Loucy (cell line): ENCODE results near the gene SHC3.

Source experiments
- H2AFZ ChIP-seq: fragments of 200-600 bp; sonication (generic); 2 replicates; pipeline ENCODE4 v1.6.0; 2016; ENCODE audit warnings: antibody characterized with exemption, mild to moderate bottlenecking, low read length, moderate library complexity
- H3F3A ChIP-seq: fragments of 200-600 bp; 2 replicates; pipeline ENCODE4 v1.6.0; 2016; ENCODE audit warnings: antibody characterized with exemption, low read depth, mild to moderate bottlenecking
- H3K27me3 ChIP-seq: fragments of 200-600 bp; sonication (generic); 2 replicates; pipeline ENCODE4 v1.6.1; 2014; ENCODE audit warnings: low read length, mild to moderate bottlenecking; ENCODE audit not compliant: insufficient read depth, poor library complexity, severe bottlenecking
- H3K36me3 ChIP-seq: fragments of 200-600 bp; sonication (generic); 2 replicates; pipeline ENCODE4 v1.6.1; 2016; ENCODE audit warnings: low read length; ENCODE audit not compliant: insufficient read depth
- H3K4me1 ChIP-seq: fragments of 200-600 bp; sonication (generic); 2 replicates; pipeline ENCODE4 v1.5.1; 2014; ENCODE audit warnings: low read length, mild to moderate bottlenecking; ENCODE audit not compliant: insufficient read depth, poor library complexity, severe bottlenecking
- H3K4me2 ChIP-seq: fragments of 200-600 bp; sonication (generic); 2 replicates; pipeline ENCODE4 v1.6.0; 2014; ENCODE audit warnings: antibody characterized with exemption, low read length, low read depth, mild to moderate bottlenecking; ENCODE audit not compliant: poor library complexity, severe bottlenecking
- H3K4me3 ChIP-seq: fragments of 200-600 bp; sonication (generic); 2 replicates; pipeline ENCODE4 v1.5.1; 2014; ENCODE audit warnings: low read length, mild to moderate bottlenecking, mixed read lengths; ENCODE audit not compliant: poor library complexity, severe bottlenecking
- H3K79me2 ChIP-seq: fragments of 200-600 bp; sonication (generic); 2 replicates; pipeline ENCODE4 v1.6.1; 2014; ENCODE audit warnings: low read length; ENCODE audit not compliant: insufficient read depth
- H3K9ac ChIP-seq: fragments of 200-600 bp; sonication (generic); 2 replicates; pipeline ENCODE4 v1.6.0; 2014; ENCODE audit warnings: mild to moderate bottlenecking, low read depth, low read length, moderate library complexity; ENCODE audit not compliant: poor library complexity, severe bottlenecking
- H3K9me2 ChIP-seq: fragments of 200-600 bp; sonication (generic); replicated peaks from 2 replicates; pipeline ENCODE4 v1.6.1; 2016; ENCODE audit warnings: low read depth, low read length, mixed read lengths
- H3K9me3 ChIP-seq: fragments of 200-600 bp; sonication (generic); 2 replicates; pipeline ENCODE4 v1.6.1; 2014; ENCODE audit warnings: mild to moderate bottlenecking, antibody characterized with exemption, low read length, low read depth; ENCODE audit not compliant: insufficient read depth
- H4K20me1 ChIP-seq: fragments of 200-600 bp; sonication (generic); 2 replicates; pipeline ENCODE4 v1.6.0; 2014; ENCODE audit warnings: antibody characterized with exemption, low read length, mild to moderate bottlenecking; ENCODE audit not compliant: insufficient read depth, poor library complexity, severe bottlenecking
- CTCF ChIP-seq: fragments of 200-600 bp; sonication (generic); conservative IDR thresholded peaks from 2 replicates; pipeline ENCODE4 v1.5.1; 2014; ENCODE audit warnings: mild to moderate bottlenecking, antibody characterized with exemption, low read length
- EZH2phosphoT487 ChIP-seq: fragments of 200-600 bp; IDR thresholded peaks from 2 replicates; pipeline ENCODE4 v1.6.1; 2018; ENCODE audit warnings: antibody characterized with exemption, mild to moderate bottlenecking, moderate library complexity, borderline replicate concordance

SHC3 gene

GRCh38 chr9:89191004-89191403 is 12.4 kb upstream of the SHC3 start:
- no peaks in the 10 kb centered on the region for H3K27me3 ChIP-seq
- no peak overlapping the region for H3K9ac ChIP-seq
- H3K4me3 ChIP-seq = no peak overlapping the region
- no peak overlapping the region for H2AFZ ChIP-seq
- no peak overlapping the region for H3K4me2 ChIP-seq
- H3K9me2 ChIP-seq = no peaks in the 10 kb centered on the region
- TF ChIP-seq CTCF (no peak), EZH2phosphoT487 (no peak)
- H3K4me1 ChIP-seq = no peaks in the 10 kb centered on the region
- H3F3A ChIP-seq = no peaks in the 10 kb centered on the region
- no peaks in the 10 kb centered on the region for H3K79me2 ChIP-seq
- H4K20me1 ChIP-seq = no peaks in the 10 kb centered on the region
- no peaks in the 10 kb centered on the region for H3K9me3 ChIP-seq
- no peaks in the 10 kb centered on the region for H3K36me3 ChIP-seq

- no peaks in the 10 kb centered on the region for H3F3A ChIP-seq
- no peaks in the 10 kb centered on the region for H4K20me1 ChIP-seq
- H3K4me2 ChIP-seq = no peak overlapping the region
- H3K9me2 ChIP-seq = no peaks in the 10 kb centered on the region
- TF ChIP-seq EZH2phosphoT487 (no peak), CTCF (no peak)
- no peaks in the 10 kb centered on the region for H3K36me3 ChIP-seq
- no peak overlapping the region for H2AFZ ChIP-seq
- no peak overlapping the region for H3K4me3 ChIP-seq
- H3K79me2 ChIP-seq = no peaks in the 10 kb centered on the region
- no peaks in the 10 kb centered on the region for H3K4me1 ChIP-seq
- no peak overlapping the region for H3K9ac ChIP-seq
- H3K27me3 ChIP-seq = no peaks in the 10 kb centered on the region
- H3K9me3 ChIP-seq = no peaks in the 10 kb centered on the region
These were observed 10.6 kb upstream of the SHC3 start for GRCh38 chr9:89189215-89189614.

- H2AFZ ChIP-seq = no peak overlapping the region
- H3K4me3 ChIP-seq = no peak overlapping the region
- no peaks in the 10 kb centered on the region for H3K9me2 ChIP-seq
- H3K9me3 ChIP-seq = no peaks in the 10 kb centered on the region
- TF ChIP-seq CTCF (no peak), EZH2phosphoT487 (no peak)
- no peaks in the 10 kb centered on the region for H3K27me3 ChIP-seq
- no peak overlapping the region for H3K4me2 ChIP-seq
- no peaks in the 10 kb centered on the region for H3K36me3 ChIP-seq
- no peaks in the 10 kb centered on the region for H4K20me1 ChIP-seq
- H3F3A ChIP-seq = no peaks in the 10 kb centered on the region
- no peak overlapping the region for H3K9ac ChIP-seq
- no peaks in the 10 kb centered on the region for H3K4me1 ChIP-seq
- no peaks in the 10 kb centered on the region for H3K79me2 ChIP-seq
These were observed 9.3 kb upstream of the SHC3 start for GRCh38 chr9:89187950-89188349.
